Measurements from ENCODE around the gene RAB5A.
"Not testable (repeated sequence)": the region's sequence is repeated elsewhere in the genome, so short reads cannot be mapped to it uniquely, and the experiment has no call there.

Gene RAB5A

DNA sequence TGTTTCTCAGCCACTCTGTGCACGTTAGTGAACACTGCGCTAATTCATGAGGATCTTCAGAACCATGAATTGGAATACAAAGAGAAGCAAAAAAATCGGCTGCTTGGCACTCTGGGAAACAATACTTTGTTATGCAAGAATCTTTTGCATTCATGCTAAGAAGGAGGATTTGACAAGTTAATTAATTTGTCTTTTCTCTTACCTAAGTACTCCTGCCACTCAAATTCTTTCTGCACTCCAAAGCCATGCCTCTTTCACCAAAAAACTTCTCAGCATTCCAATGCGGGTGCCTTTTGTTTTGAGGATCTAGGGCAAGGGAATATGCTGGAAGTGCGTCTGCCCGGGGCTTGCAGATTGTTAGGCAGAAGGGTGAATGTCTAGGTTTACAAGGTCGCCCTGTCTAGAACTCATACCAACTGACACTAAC lies 82.0 kb downstream of the RAB5A start:
- DNase-seq (ENCODE audit: low spot score), result no peak

DNA sequence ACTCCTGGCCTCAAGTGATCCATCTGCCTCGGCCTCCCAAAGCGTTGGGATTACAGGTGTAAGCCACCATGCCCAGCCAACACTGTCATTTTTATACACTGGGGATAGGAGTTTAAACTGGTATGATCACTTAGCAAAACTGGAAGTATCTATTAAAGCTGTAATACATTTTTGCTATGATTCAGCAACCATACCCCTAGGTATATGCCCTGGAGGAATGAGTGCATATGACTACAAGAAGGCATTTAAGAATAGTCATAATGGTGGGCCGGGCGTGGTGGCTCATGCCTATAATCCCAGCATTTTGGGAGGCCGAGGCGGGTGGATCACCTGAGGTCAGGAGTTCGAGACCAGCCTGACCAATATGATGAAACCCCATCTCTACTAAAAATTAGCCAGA lies 85.0 kb downstream of the RAB5A start:
- not testable (repeated sequence) for DNase-seq (ENCODE audit: low spot score)

Data from activated CD4-positive, alpha-beta T cell treated with anti-CD3 and anti-CD28 coated beads, Interleukin-2, Interleukin-4, amounts not matched to agents 100 ng/mL and 50 ng/mL, durations not matched to agents 16 hours and 8 hours (primary cell).